ENCODE data around the gene PTCD1. TPM values are rescaled to one million over a fixed set of nuclear protein-coding genes. Genes with fewer than 3 reads are reported as not detected.

Gene PTCD1
- total and polyA plus RNA-seq, 9 of the 15 experiments (the other 6 are each of a cell fraction or from before 2014, with no cell fraction given) = 0.46 to 17.1 (median 6.2) TPM

DNA sequence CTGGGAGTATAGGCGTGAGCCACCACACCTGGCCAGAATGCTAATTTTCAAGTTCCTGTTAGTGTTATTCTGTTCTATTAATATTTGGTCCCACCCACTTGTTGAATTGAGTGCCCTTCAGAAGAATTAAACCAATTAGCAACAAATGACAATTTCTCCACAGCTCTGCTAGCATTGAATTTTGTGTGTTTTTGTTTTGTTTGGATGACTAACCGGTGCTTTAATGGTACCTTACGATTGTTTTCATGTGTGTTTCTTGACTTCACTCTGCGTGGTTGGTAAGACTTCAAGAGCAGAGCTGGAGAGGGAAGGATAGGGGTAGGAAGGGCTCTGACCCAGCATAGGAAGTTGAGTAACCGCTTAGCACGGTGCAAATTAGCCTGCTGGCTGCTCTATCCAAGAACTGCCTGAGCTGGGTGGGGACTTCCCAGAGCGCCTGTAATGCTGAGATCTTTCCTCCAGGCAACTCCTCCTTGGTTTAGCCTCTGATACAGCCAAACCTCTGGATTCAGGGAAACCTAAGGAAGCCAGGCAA is 59.5 kb downstream of the PTCD1 start:
- intact Hi-C loops (cut with micrococcal nuclease) (no loop called here), in situ Hi-C loops (cut with MboI) (no loop called here)
- Histone ChIP-seq H3K9ac (ENCODE audit: insufficient read depth in 1 of 2, low read depth in 2 of 2, low read length in 2 of 2) (peak overlapping the region; percentile 64 to 82; a peak in 3 of 4 replicates), H3K9me3 (replicated peaks; ENCODE audit: control insufficient read depth, insufficient read depth, low read depth, low read length) (no peaks in the 10 kb centered on the region), H3K4me1 (replicated peaks in 1 of 2; ENCODE audit: control insufficient read depth in 2 of 2, insufficient read depth in 2 of 2, low read length in 2 of 2) (peaks cover 27 to 56% of the 10 kb centered on the region in 2 experiments), H3K9me1 (ENCODE audit: control insufficient read depth, insufficient read depth, low read length) (peaks cover 6% of the 10 kb centered on the region), H3K79me2 (ENCODE audit: control insufficient read depth, insufficient read depth, low read length) (peaks cover 82% of the 10 kb centered on the region), H2AFZ (ENCODE audit: low read depth, low read length) (peak overlapping the region; percentile 17; the same call in 1 of the 2 replicates), H3K4me3 (peak overlapping the region; percentile 10), H4K20me1 (replicated peaks; ENCODE audit: control insufficient read depth, insufficient read depth, low read length) (peaks cover 23% of the 10 kb centered on the region; the same call in 1 of the 2 replicates), H3K36me3 (ENCODE audit: control insufficient read depth, insufficient read depth, low read length) (peaks cover 61% of the 10 kb centered on the region), H3K4me2 (ENCODE audit: insufficient read depth, low read length) (peak overlapping the region; percentile 88), H3K27ac (ENCODE audit: extremely low read depth, low read depth, low read length) (peak overlapping the region; percentile 73), H3K27me3 (ENCODE audit: control insufficient read depth in 2 of 2, insufficient read depth in 2 of 2, low read length in 2 of 2) (no peaks in the 10 kb centered on the region)
- no TSS peak for BruUV-seq (replicated peaks)
- ATAC-seq (peak; percentile 15; the same call in 2 of the 3 replicates), FAIRE-seq (peak; percentile 46), DNase-seq (ENCODE audit: extremely low read depth in 1 of 4, low spot score in 3 of 4) (peak in 2 of 4 experiments; percentile 55 to 65)
- ChIA-PET POLR2A (interaction anchor here (0.6 to 1.4 kb wide), 5 partner anchors 8 to 30 kb away, joined by 3 to 5 read pairs (median 4); partner anchors contain the start of genes BUD31 and PDAP1), CTCF (ENCODE audit: low intra/inter-chr PET ratio) (no interaction called here)
- 34% methylated on average over 7 of the region's 7 CpGs for WGBS (ENCODE audit: insufficient coverage, low coverage, missing lambda C conversion rate)
- TF ChIP-seq, protein P1, sequence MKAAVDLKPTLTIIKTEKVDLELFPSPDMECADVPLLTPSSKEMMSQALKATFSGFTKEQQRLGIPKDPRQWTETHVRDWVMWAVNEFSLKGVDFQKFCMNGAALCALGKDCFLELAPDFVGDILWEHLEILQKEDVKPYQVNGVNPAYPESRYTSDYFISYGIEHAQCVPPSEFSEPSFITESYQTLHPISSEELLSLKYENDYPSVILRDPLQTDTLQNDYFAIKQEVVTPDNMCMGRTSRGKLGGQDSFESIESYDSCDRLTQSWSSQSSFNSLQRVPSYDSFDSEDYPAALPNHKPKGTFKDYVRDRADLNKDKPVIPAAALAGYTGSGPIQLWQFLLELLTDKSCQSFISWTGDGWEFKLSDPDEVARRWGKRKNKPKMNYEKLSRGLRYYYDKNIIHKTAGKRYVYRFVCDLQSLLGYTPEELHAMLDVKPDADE (conservative IDR thresholded peaks at IDR 0.05; ENCODE audit: control insufficient read depth, low read depth, low read length) = no peak
- TF ChIP-seq, protein P2, sequence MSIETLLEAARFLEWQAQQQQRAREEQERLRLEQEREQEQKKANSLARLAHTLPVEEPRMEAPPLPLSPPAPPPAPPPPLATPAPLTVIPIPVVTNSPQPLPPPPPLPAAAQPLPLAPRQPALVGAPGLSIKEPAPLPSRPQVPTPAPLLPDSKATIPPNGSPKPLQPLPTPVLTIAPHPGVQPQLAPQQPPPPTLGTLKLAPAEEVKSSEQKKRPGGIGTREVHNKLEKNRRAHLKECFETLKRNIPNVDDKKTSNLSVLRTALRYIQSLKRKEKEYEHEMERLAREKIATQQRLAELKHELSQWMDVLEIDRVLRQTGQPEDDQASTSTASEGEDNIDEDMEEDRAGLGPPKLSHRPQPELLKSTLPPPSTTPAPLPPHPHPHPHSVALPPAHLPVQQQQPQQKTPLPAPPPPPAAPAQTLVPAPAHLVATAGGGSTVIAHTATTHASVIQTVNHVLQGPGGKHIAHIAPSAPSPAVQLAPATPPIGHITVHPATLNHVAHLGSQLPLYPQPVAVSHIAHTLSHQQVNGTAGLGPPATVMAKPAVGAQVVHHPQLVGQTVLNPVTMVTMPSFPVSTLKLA (conservative IDR thresholded peaks at IDR 0.05) = 0 out of 4 replicates have a peak, but pooled peaks of 1 of the 2 experiments have one; percentile 12
- TF ChIP-seq SMARCA5 (IDR thresholded peaks at IDR 0.05) = peak; percentile 63; the same call in 1 of the 2 replicates
- 0 out of 4 replicates have a peak, but pooled peaks of 1 of the 2 experiments have one; percentile 20 for TF ChIP-seq KDM1A (IDR thresholded peaks at IDR 0.05)
- no peak for TF ChIP-seq ZNF197 (CRISPR knock-in tag; IDR thresholded peaks at IDR 0.05; ENCODE audit: low read depth)
- peak; percentile 97 for TF ChIP-seq RBM25 (IDR thresholded peaks at IDR 0.05; ENCODE audit: low read depth, low read length, severe bottlenecking)
- TF ChIP-seq TEAD4 (IDR thresholded peaks at IDR 0.05; ENCODE audit: low read length) = no peak
- no peak for TF ChIP-seq TEAD4 (CRISPR knock-in tag; IDR thresholded peaks at IDR 0.05; ENCODE audit: borderline replicate concordance)
- no peak for TF ChIP-seq ZNF586 (CRISPR knock-in tag; conservative IDR thresholded peaks at IDR 0.05)
- no peak for TF ChIP-seq CHCHD3 (CRISPR knock-in tag; IDR thresholded peaks at IDR 0.05)
- TF ChIP-seq ETV1 (tag; conservative IDR thresholded peaks at IDR 0.05; ENCODE audit: low read depth) = 0 out of 2 replicates have a peak, but pooled peaks have one; percentile 25
